Loucy (cell line): ENCODE data around the gene POLR3A.

Experiments
- H2AFZ ChIP-seq: fragments of 200-600 bp; sonication (generic); 2 replicates; pipeline ENCODE4 v1.6.0; 2016; ENCODE audit warnings: antibody characterized with exemption, mild to moderate bottlenecking, low read length, moderate library complexity
- H3F3A ChIP-seq: fragments of 200-600 bp; 2 replicates; pipeline ENCODE4 v1.6.0; 2016; ENCODE audit warnings: antibody characterized with exemption, low read depth, mild to moderate bottlenecking
- H3K27me3 ChIP-seq: fragments of 200-600 bp; sonication (generic); 2 replicates; pipeline ENCODE4 v1.6.1; 2014; ENCODE audit warnings: low read length, mild to moderate bottlenecking; ENCODE audit not compliant: insufficient read depth, poor library complexity, severe bottlenecking
- H3K36me3 ChIP-seq: fragments of 200-600 bp; sonication (generic); 2 replicates; pipeline ENCODE4 v1.6.1; 2016; ENCODE audit warnings: low read length; ENCODE audit not compliant: insufficient read depth
- H3K4me1 ChIP-seq: fragments of 200-600 bp; sonication (generic); 2 replicates; pipeline ENCODE4 v1.5.1; 2014; ENCODE audit warnings: low read length, mild to moderate bottlenecking; ENCODE audit not compliant: insufficient read depth, poor library complexity, severe bottlenecking
- H3K4me2 ChIP-seq: fragments of 200-600 bp; sonication (generic); 2 replicates; pipeline ENCODE4 v1.6.0; 2014; ENCODE audit warnings: antibody characterized with exemption, low read length, low read depth, mild to moderate bottlenecking; ENCODE audit not compliant: poor library complexity, severe bottlenecking
- H3K4me3 ChIP-seq: fragments of 200-600 bp; sonication (generic); 2 replicates; pipeline ENCODE4 v1.5.1; 2014; ENCODE audit warnings: low read length, mild to moderate bottlenecking, mixed read lengths; ENCODE audit not compliant: poor library complexity, severe bottlenecking
- H3K79me2 ChIP-seq: fragments of 200-600 bp; sonication (generic); 2 replicates; pipeline ENCODE4 v1.6.1; 2014; ENCODE audit warnings: low read length; ENCODE audit not compliant: insufficient read depth
- H3K9ac ChIP-seq: fragments of 200-600 bp; sonication (generic); 2 replicates; pipeline ENCODE4 v1.6.0; 2014; ENCODE audit warnings: mild to moderate bottlenecking, low read depth, low read length, moderate library complexity; ENCODE audit not compliant: poor library complexity, severe bottlenecking
- H3K9me2 ChIP-seq: fragments of 200-600 bp; sonication (generic); replicated peaks from 2 replicates; pipeline ENCODE4 v1.6.1; 2016; ENCODE audit warnings: low read depth, low read length, mixed read lengths
- H3K9me3 ChIP-seq: fragments of 200-600 bp; sonication (generic); 2 replicates; pipeline ENCODE4 v1.6.1; 2014; ENCODE audit warnings: mild to moderate bottlenecking, antibody characterized with exemption, low read length, low read depth; ENCODE audit not compliant: insufficient read depth
- H4K20me1 ChIP-seq: fragments of 200-600 bp; sonication (generic); 2 replicates; pipeline ENCODE4 v1.6.0; 2014; ENCODE audit warnings: antibody characterized with exemption, low read length, mild to moderate bottlenecking; ENCODE audit not compliant: insufficient read depth, poor library complexity, severe bottlenecking
- EZH2phosphoT487 ChIP-seq: fragments of 200-600 bp; IDR thresholded peaks from 2 replicates; pipeline ENCODE4 v1.6.1; 2018; ENCODE audit warnings: antibody characterized with exemption, mild to moderate bottlenecking, moderate library complexity, borderline replicate concordance
- TF ChIP-seq, protein P1 (sequence below): fragments of 200-600 bp; sonication (generic); conservative IDR thresholded peaks from 2 replicates; pipeline ENCODE4 v1.5.1; 2014; ENCODE audit warnings: mild to moderate bottlenecking, antibody characterized with exemption, low read length

The POLR3A gene

DNA sequence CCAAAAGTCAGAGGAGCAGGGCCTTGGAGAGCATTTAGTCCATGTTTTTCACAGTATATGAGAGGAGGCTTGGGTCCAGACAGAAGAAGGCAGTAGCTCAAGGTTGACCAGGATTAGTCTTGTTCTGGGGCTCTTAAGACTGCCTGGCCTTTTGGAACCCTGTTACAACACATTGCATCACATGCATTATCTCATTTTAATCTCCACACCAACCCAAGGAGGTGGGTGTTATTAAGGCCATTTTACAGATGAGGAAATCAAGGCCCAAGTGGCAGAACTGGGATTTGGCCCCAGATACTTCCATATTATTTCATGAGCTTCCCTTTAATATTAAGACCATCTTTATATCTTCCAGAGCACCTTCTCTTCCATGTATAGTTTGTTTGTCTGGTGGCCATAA lies 43.2 kb upstream of the POLR3A start:
- Histone ChIP-seq H3K79me2 (no peaks in the 10 kb centered on the region), H3K9ac (no peak overlapping the region), H3K9me2 (no peaks in the 10 kb centered on the region), H3K27me3 (no peaks in the 10 kb centered on the region), H3K36me3 (no peaks in the 10 kb centered on the region), H2AFZ (no peak overlapping the region), H3K4me3 (no peak overlapping the region), H4K20me1 (no peaks in the 10 kb centered on the region), H3K9me3 (no peaks in the 10 kb centered on the region), H3K4me1 (peaks cover 8% of the 10 kb centered on the region), H3F3A (no peaks in the 10 kb centered on the region), H3K4me2 (no peak overlapping the region)
- no peak for TF ChIP-seq EZH2phosphoT487
- TF ChIP-seq, protein P1, sequence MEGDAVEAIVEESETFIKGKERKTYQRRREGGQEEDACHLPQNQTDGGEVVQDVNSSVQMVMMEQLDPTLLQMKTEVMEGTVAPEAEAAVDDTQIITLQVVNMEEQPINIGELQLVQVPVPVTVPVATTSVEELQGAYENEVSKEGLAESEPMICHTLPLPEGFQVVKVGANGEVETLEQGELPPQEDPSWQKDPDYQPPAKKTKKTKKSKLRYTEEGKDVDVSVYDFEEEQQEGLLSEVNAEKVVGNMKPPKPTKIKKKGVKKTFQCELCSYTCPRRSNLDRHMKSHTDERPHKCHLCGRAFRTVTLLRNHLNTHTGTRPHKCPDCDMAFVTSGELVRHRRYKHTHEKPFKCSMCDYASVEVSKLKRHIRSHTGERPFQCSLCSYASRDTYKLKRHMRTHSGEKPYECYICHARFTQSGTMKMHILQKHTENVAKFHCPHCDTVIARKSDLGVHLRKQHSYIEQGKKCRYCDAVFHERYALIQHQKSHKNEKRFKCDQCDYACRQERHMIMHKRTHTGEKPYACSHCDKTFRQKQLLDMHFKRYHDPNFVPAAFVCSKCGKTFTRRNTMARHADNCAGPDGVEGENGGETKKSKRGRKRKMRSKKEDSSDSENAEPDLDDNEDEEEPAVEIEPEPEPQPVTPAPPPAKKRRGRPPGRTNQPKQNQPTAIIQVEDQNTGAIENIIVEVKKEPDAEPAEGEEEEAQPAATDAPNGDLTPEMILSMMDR: no peak

DNA sequence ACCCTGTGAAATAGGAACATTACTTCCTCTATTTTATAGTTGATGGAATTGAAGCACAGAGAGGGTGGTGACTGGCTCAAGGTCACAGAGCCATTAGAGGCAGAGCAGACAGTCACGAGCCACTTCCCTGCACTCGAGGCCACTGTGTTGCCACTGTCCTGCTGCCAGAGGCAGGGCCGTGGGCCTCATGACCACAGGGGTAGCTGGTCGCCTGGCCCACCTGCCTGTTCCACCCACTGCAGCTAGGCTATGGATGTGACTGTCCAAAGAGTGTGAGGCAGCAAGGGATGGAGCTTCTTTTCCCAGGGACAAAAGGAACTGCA lies 42.5 kb upstream of the POLR3A start:
- Histone ChIP-seq H3K9me3 (no peaks in the 10 kb centered on the region), H3K36me3 (no peaks in the 10 kb centered on the region), H2AFZ (no peak overlapping the region), H3F3A (no peaks in the 10 kb centered on the region), H3K4me1 (peaks cover 15% of the 10 kb centered on the region), H3K79me2 (no peaks in the 10 kb centered on the region), H3K9ac (no peak overlapping the region), H3K4me2 (no peak overlapping the region), H3K27me3 (no peaks in the 10 kb centered on the region), H4K20me1 (no peaks in the 10 kb centered on the region), H3K9me2 (no peaks in the 10 kb centered on the region), H3K4me3 (no peak overlapping the region)
- no peak for TF ChIP-seq EZH2phosphoT487
- TF ChIP-seq, protein P1: no peak

DNA sequence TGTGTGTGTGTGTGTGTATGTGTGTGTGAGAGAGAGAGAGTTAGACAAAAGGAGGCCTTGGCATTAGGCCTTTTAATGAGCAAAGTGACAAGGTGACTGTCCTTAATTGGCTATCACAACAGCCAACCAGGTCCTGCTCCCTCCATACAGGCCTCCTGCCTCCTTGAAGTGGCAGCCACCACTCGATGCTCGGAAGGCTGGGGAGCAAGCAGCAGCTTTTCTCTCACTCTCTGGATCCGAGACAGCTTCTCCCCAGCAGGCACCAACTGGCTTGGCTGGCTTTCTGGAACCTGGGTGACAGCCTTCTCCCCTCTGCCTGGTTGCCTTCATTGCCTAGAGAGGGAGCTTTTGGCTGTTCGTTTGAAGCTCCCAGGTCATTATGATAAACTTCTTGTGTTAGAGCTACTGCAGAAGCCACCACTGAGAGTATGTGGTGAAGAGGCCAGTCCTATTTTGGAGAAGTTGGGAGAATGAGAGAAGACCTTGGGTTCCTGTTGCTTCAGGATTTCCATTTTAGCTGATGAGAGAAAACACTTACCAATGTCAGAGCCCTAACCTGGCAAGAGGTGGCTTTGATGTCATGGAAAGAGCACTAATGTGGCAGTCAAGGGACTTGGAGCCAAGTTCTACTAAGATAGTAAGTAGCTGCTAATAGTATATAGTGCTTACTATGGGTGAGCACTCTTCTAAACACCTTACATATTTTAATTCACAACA lies 42.0 kb upstream of the POLR3A start:
- peaks cover 20% of the 10 kb centered on the region for H3K4me1 ChIP-seq
- TF ChIP-seq, protein P1: no peak
- TF ChIP-seq EZH2phosphoT487: no peak
- H3K9ac ChIP-seq: no peak overlapping the region
- no peaks in the 10 kb centered on the region for H3K27me3 ChIP-seq
- H3K9me3 ChIP-seq: no peaks in the 10 kb centered on the region
- no peak overlapping the region for H3K4me3 ChIP-seq
- H3K9me2 ChIP-seq: no peaks in the 10 kb centered on the region
- H3F3A ChIP-seq: no peaks in the 10 kb centered on the region
- no peaks in the 10 kb centered on the region for H3K79me2 ChIP-seq
- no peaks in the 10 kb centered on the region for H4K20me1 ChIP-seq
- H3K4me2 ChIP-seq: no peak overlapping the region
- no peak overlapping the region for H2AFZ ChIP-seq
- H3K36me3 ChIP-seq: no peaks in the 10 kb centered on the region
